ENCODE measurements around the gene INPP1.

DNA sequence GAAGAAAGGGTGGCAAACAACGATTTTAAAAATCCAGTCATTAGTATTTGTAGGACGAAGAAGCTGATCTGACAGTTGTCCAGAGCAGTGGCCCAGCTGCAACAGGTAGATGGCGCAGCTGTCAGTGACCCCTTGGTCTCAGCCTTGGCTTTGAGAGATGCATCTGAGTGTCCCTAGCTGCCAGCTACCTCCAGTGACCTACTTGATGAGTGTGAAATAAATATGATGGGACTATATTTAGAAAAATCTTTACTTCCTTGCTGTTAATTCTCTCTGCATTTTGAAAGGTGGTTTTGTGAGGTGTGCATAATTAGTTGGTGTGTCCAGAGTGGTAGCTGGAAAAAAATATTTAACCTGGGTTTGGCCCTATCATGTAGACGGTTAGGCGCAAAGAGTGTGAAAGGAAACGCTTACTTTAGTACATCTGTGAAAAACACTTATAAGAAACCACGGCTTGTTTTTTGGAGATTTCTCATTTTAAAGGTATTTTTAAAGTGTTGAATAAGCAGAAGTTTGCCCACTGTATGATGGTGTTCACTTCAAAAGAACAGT, 963 bp downstream of the INPP1 start:
- no peak for TF ChIP-seq CTCF (IDR thresholded peaks at IDR 0.05; ENCODE audit: borderline replicate concordance, extremely low read depth, low read length, poor library complexity, severe bottlenecking)
- no peak for TF ChIP-seq EZH2 (IDR thresholded peaks at IDR 0.05; ENCODE audit: borderline replicate concordance, low read depth, low read length, severe bottlenecking)

Measured in DND-41 (cell line).